Left forelimb (tissue), 1 donor: ENCODE data around the gene PLEKHJ1.
A peak's percentile ranks its signal among the peaks of the same experiment; 100 is the strongest.
"Not testable (repeated sequence)": the region's sequence is repeated elsewhere in the genome, so short reads cannot be mapped to it uniquely, and the experiment has no call there.

ENCODE experiments used
- DNase-seq: peaks from one replicate; pipeline ENCODE4 v3.0.0-alpha.2; 2018; ENCODE audit warnings: low spot score

Gene PLEKHJ1

DNA sequence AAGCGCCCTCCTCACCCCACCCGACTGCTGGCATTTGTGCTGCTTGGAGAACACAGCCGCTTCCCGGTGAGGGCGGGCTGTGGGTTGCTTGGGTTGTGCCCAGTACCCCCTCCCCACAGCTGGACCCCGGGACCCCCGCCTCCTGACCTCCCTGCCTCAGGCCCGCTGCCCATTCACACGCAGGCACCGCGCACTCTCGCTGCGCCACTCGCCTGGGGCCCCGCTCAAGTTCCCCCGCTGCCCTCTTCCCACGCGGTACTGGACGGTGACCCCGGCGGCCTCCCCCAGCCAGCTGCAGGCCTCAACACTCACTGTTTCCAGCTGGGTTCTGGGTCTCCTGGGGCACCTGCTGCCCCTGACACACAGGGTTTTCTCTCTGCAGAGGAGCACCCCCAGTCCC is 16.4 kb downstream of the PLEKHJ1 start:
- DNase-seq: no peak

DNA sequence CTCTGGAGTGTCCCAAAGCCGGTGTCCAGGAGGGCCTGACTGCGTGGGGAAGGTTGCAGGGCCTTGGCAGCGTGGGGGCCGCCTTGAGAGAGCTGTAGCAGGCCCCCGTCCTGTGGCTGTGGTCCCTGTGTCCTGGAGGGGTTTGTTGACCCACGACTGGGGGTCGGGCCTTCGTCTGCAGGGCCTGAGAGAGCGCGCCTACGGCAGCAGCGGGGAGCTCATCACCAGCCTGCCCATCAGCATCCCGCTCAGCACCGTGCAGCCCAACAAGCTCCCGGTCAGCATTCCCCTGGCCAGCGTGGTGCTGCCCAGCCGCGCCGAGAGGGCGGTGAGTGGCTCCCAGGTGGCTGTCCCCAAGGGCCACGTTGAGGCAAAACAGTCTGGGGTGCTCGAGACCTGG is 18.5 kb downstream of the PLEKHJ1 start:
- DNase-seq: no peak

DNA sequence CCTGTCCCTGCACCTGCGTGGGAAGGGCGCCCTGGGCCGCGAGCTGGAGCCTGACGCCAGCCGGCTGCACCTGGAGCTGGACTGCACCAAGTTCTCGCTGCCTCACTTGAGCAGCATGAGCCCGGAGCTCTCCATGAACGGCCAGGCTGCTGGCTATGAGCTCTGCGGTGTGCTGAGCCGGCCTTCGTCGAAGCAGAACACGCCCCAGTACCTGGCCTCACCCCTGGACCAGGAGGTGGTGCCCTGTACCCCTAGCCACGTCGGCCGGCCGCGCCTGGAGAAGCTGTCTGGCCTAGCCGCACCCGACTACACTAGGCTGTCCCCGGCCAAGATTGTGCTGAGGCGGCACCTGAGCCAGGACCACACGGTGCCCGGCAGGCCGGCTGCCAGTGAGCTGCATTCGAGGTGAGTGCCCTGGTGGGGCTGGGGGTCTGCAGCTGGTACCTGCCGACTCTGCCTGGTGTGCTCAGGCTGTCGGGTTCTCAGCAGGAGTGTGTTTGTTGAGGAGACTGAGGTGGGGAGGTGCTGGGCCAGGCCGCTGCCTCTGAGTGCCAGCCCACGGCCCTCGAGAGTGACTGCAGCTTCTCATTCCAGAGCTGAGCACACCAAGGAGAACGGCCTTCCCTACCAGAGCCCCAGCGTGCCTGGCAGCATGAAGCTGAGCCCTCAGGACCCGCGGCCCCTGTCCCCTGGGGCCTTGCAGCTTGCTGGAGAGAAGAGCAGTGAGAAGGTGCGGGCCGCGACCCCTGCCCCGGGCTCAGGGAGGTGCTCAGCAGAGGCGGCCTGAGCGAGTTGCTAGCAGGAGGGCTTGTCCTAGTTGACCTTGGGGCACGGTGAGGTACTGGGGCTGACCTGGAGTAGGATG is 19.5 kb downstream of the PLEKHJ1 start:
- DNase-seq: no peak

DNA sequence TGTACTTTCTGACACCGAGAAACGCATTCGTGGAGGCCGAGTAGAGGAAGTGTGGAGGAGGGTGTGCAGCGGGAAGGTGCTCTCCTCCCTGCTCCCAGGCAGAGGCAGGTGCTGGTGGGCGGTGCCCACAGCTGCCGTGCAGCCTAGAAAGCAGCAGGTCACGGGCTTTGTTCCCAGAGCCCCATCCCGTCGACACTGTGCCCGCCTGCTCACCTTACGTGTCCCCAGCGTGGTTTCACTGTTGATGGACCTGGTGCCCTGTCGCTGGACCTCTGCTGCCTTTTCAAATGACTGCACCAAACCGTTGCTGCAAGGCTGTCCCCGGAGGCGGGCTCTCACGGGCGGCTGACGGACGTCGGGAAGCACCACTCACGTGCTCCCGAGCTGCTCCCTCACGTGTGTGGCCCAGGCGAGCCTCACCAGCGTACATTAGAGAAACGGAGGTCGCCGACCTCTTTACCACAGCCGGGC is 20.8 kb downstream of the PLEKHJ1 start:
- no peak for DNase-seq

DNA sequence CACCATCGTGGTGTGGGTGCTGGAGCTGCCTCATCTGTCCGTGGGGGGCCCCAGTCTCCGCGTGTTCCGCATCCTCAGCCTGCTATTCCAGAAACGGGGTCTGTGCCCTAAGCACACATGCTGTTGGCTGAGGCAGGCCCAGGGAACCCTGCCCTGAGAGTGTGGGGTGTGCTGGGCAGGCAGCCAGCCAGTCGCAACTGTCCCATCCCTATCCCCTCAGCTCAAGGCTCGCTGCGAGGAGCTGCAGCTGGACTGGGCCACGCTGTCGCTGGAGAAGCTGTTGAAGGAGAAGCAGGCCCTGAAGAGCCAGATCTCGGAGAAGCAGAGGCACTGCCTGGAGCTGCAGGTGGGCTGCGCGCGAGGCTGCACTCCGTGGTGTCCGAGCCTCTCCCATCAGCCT is 21.9 kb downstream of the PLEKHJ1 start:
- DNase-seq: peak; percentile 78

DNA sequence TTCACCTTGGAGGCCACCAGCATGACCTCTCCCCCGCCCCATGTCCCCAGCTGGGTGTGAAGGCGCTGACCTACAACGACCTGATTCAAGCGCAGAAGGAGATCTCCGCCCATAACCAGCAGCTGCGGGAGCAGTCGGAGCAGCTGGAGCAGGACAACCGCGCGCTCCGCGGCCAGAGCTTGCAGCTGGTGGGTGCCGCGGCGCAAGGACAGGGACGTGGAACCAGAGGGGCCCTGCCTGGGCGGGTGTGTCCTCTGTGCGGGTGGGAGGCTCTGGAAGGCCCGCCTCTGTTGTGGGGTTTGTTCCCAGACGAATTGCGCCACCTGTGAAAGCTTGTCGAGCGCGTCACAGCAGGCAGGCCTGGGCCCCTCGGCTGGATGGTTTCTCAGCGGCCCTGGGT is 22.3 kb downstream of the PLEKHJ1 start:
- DNase-seq: peak; percentile 84

DNA sequence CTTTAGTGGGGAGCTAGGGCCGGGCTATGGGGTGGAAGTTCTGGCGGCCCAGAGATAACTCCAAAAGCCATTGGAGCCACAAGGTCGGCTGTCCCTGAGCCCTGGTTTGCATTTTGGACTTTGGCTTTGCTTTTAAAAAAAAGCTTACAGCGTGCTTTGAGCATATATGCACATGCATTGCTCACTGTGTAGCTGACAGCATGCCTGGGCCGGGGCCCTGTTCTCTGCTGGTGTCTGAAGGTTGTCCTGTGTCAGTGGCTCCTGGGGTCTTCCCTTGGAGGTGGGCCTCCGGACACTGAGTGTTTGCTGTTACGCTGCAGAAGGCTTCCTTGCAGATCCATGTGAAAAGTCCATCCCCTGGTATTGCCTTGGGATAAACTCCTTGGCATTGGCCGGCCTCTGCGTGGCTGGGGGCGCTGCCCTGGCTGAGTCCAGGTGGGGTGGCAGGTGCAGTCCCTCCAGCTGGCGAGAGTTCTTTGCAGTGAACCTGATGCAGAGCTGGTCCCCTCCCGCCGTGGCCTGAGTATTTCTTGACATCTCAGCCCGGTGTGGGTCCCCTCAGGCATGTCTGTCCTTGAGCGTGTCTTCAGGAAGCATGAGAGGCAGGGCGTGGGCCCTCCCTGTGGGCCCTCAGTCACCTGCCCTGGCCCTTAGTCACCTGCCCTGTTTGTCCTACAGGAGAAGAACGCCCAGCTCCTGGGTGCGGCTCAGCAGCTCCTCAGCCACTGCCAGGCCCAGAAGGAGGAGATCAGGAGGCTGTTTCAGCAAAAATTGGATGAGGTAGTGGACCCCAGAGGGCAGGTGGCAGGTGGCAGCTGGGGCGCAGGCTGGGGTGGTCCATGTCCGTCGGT is 23.0 kb downstream of the PLEKHJ1 start:
- no peak for DNase-seq

DNA sequence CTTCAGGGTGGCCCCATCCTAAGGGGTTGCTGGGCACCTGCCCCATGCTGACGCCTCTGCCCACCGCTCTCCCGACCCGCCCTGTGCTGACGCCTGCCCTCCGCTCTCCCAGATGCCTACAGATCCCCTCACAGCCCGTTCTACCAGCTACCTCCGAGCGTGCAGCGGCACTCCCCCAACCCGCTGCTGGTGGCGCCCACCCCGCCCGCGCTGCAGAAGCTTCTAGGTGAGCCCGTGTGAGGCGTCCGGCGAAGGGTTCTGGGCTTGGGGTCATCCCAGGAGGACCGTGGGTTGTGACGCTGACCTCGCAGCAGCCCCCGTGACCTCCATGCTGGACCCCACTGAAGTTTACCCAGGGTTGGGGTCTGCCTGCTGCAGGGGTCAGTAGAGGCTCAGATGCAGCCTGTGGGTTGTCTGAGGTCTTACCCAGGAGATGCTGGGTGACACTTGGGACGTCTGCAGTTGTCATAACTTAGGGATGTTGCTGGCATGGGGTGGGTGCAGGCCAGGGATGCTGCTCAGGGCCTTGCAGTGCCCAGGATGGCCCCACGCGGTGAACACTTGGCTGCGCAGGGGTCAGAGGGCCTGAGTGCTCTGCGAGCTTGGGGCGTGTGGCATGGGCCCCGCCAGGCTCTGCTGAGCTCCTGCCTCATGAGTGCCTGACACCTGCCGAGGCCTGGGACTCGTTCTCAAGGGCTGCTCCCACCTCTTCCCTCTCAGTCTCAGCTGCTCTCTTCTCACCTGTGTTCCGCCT is 25.0 kb downstream of the PLEKHJ1 start:
- no peak for DNase-seq

DNA sequence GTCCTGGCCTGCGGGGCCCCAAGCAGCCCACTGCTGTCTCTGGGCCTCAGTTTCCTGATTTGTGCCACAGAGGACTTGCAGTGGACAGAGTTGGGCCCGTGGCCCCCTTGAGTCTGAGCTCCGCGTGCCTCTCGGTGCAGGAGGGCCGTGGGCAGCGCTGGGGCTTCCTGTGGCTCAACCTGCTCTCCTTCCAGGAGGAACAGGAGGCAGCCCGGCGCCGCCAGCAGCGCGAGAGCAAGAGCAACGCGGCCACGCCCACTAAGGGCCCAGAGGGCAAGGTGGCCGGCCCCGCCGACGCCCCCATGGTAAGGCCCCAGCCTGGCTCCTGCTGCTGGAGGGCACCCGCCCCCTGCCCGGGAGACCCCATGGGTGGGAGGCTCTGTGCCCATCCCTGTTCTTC is 25.9 kb downstream of the PLEKHJ1 start:
- no peak for DNase-seq

DNA sequence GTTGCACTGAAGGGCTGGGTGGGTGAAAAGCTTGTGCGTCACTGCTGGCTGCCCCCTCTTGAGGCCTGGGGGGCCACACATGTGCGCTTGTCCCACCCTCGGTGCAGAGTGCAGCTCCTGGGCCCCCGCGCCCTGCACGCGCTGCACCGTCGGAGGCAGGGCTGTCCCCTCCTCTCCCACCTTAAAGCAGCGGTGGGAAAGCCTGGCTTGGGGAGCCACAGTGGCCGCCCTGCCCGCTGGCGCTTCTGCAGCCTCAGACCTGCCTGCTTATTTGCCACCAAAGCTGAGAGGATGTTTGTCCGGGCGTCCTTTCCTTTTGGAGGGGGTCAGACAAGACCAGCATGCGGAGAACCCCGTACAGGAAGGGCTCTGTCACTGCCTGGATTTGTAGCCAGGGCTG is 26.7 kb downstream of the PLEKHJ1 start:
- DNase-seq: no peak

DNA sequence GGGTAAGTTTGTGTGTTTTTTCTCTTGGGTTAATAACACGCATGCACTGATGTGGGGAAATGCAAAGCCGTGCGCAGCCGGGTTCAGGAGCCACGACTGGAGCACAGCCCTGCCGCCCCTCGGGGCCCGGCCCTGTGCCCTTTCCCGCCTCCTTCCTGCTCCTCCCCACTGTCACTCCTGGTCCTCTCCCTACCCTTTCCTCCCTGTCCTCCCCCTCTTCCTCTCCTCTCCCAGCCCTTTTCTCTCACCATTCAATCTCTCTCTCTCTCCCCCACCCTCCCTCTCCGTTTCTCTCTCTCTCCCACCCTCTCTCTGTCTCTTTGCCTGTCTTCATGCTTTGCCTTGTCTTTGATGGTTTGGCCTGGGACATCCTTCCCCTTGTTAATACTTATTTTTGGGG is 27.2 kb downstream of the PLEKHJ1 start:
- DNase-seq: no peak

DNA sequence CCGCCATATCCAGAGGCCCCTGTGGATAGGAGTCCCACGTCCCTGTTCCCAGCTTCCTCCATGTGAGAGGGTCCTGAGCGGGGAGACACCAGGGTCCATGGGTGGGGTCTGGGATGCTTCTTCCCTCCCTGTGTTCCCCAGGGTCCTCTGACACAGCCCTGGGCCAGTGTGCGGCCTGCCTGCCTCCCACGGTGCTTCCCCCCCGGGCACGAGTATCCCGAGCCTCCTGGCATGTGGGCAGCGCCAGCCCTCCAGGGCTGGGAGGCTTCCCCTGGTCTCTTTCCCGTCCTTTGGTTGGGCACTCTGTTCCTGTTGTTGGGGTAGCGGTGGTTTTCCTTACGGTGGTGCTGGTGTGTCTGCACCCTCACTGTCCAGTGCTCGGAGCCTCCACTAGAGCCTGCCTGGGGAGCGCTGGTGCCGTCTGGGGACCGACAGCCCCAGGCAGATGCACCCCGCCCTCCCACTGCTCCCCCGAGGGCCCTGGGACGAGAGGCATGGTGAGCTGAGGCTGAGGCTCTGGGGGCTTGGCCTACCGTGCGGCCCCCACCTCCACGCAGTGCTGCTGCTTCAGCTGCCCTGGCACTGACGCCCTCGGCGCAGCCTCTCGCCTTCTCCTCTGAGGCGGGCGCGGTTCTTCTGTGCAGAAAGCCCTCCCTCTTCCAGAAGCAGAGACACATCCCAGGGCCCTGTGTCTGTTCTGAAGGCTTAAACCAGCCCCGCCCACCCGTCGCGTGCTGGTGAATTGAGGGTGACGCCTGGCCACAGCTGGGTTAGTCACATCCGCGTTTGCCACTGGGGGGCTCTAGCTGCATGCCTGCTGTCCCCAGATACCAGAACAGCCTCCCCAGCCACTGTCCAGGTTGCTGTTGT is 27.9 kb downstream of the PLEKHJ1 start:
- DNase-seq: peak; percentile 75

DNA sequence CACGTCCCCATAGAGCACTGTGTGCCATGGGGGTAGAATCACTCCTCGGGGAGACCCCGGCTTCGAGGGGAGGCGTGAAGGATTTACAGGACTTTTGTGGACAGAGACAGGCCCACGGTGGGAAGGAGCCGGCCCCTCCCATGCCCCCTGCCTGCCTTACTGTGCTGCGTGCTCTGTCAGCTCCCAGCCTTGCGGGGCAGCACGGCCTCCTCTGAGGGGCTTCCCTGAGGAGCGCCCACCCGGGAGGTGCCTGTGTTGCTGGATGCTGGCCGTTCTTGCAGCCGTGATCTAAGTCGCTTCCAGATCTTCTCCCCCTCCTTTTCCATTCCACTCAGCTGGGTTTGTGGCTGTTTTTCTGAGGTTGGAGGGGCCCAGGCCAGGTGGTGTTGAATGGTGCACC is 29.1 kb downstream of the PLEKHJ1 start:
- DNase-seq: no peak

DNA sequence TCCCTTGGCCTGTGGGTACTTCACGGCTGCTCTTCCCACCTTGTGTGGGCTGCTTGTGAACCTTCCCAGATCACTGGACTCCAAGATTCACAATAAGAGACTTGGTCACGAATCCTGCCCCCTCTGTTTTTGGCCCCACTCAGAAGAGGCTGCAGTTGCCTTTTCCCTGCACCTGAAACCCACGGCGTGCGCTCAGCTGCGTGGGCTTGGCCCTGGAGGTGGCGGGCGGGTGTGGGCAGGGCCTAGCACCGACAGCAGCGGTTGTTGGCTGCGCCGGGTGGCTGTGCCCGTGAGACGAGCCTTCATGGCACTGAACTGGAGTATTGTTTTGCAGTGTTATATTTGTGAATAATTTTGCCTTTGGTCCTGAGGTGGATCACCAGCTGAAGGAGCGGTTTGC is 33.8 kb downstream of the PLEKHJ1 start:
- no peak for DNase-seq

DNA sequence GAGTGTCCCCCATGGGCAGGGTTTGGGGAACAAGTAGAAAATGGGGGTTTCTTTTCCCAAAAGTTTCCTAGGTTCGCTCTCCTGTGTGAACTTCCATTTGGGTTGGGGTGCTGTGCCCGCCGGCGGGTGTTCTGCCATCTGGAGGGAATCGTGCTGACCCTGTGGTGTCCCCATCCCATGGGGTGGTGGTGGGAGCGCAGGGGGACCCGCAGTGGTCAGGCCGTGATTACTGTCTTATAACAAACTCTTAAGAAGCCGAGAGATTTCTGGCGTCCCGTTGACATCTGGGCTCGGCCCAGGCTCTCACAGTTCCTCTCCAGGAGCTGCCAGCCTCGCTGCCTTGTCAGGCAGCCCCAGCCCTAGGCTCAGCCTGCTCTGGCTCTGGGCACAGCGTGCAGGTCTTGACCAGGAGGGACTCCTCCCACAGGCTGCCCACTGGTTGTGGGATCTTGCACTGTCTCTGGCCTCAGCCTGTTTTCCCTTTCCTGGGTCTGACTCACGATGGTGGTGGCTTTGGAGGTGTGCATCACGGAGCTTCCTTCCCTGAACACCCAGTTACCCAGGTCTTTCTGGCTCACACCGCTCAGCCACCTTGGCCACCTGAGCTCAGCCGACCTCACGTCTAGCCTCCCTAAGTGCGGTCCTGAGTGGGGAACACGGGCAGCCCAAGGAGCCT is 34.5 kb downstream of the PLEKHJ1 start:
- no peak for DNase-seq

DNA sequence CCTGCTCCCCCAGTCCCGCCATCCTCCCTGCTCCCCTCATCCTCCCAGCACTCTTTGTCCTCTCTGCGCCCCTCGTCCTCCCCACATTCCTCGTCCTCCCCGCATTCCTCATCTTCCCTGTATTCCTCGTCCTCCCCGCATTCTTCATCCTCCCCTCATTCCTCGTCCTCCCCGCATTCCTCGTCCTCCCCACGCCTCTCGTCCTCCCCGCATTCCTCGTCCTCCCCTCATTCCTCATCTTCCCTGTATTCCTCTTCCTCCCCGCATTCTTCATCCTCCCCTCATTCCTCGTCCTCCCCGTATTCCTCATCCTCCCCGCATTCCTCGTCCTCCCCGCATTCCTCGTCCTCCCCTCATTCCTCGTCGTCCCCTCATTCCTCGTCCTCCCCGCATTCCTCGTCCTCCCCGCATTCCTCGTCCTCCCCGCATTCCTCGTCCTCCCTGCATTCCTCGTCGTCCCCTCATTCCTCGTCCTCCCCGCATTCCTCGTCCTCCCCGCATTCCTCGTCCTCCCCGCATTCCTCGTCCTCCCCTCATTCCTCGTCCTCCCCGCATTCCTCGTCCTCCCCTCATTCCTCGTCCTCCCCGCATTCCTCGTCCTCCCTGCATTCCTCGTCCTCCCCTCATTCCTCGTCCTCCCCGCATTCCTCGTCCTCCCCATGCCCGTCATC is 35.4 kb downstream of the PLEKHJ1 start:
- not testable (repeated sequence) for DNase-seq

DNA sequence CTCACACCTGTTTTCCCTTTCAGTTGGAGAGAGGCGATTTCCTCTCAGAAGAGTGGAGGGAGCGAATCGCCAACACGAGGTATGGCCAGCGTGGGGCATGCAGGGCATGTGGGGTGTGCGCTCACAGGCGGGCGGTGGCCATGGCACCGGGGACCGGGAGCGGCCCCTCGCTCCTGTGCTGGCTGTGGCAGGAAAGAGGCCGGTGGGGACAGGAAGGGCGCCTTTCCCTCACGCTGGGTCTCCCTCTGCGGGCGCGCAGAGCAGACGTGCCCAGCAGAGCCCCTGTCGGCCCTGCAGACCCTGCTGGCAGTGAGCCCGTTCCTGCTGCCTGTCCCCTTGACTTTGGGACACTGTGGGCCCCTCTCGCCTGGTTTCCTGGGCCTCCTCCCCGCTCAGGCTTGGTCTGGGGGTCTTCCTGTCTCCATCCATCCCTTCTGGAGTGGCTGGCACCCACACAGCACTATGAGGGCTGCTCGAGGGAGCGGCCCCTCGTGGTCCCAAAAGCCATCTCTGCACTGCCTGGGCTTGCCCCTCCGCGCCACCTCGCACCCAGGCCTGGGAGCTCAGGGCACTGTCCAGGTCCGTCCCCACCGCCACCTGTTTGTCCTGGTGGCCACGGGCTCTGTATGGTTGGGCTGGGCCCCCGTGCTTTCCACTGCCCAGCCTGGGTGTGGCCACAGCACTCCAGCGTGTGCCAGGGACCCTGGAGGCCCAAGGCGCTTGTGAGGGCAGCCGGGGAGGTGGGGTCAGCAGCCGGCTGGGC is 36.1 kb downstream of the PLEKHJ1 start:
- no peak for DNase-seq

DNA sequence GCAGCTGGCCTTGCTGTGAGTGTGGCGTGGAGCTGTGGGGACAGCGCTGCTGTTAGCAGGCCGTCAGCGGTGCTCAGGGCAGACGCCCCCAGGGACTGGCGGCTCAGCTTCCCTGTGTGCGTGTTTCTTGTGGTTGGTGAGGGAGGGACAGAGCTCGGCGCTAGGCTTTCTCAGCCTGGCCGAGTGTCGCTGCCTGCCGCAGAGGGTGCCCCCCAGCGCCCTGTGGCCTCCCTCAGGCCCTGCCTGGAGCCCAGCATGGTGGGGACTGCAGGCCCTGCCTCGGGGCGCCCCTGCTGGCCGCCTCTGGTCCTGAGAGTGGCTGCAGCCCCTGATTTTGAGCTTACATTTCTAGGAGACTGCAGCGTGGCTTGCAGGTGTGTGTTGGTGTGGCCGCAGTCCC is 36.9 kb downstream of the PLEKHJ1 start:
- DNase-seq: no peak

DNA sequence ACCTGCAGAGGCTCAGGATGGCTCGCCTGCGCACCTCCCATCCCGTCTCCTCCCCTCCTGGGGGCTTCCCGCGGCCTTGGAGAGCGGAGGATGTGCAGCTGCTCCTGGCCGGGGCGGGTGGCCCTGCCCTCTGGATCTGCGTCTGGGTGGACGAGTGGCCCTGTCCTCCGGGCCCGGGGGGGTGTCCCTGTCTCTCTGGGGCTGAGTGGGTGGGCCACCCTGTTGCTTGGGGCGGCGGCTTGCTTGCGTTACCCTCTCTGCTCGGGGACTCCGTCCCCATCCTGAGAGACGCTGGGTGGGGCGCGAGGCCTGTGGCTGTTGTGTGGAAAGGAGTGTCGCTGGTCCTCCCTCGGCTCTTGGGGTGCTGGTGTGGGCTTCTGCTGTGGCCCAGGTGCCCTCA is 37.8 kb downstream of the PLEKHJ1 start:
- DNase-seq: no peak
